Endothelial cell of umbilical vein (primary cell): Measurements from ENCODE around the gene CTIF.

Source experiments
- EZH2 ChIP-seq: IDR thresholded peaks from 2 replicates; pipeline ENCODE4 v1.6.1; 2012; ENCODE audit warnings: borderline replicate concordance, low read depth, mild to moderate bottlenecking, moderate library complexity, low read length, inconsistent platforms; ENCODE audit not compliant: severe bottlenecking
- FOS ChIP-seq: IDR thresholded peaks from 2 replicates; pipeline ENCODE4 v1.6.1; 2011; ENCODE audit warnings: mild to moderate bottlenecking, low read length, moderate library complexity, borderline replicate concordance; ENCODE audit not compliant: insufficient read depth
- GATA2 ChIP-seq: IDR thresholded peaks from 2 replicates; pipeline ENCODE4 v1.7.0; 2011; ENCODE audit warnings: low read depth, mild to moderate bottlenecking, moderate library complexity, mixed read lengths, low read length; ENCODE audit not compliant: insufficient read length, insufficient read depth
- MYC ChIP-seq: IDR thresholded peaks from one replicate; pipeline ENCODE4 v1.6.1; 2011; ENCODE audit warnings: mild to moderate bottlenecking, low read depth, low read length
- POLR2A ChIP-seq: IDR thresholded peaks from 2 replicates; pipeline ENCODE4 v1.6.1; 2012; ENCODE audit warnings: low read depth, mild to moderate bottlenecking, control low read depth, low read length
- POLR2AphosphoS5 ChIP-seq: IDR thresholded peaks from 2 replicates; pipeline ENCODE4 v1.6.1; 2012; ENCODE audit warnings: low read depth, mild to moderate bottlenecking, control low read depth, low read length, moderate library complexity; ENCODE audit not compliant: insufficient read depth
- TF ChIP-seq, protein P1 (sequence below), 2 donors: IDR thresholded peaks; 1 replicate in 1 of 2; 2 replicates in 1 of 2; pipeline ENCODE4 v1.5.1; 2011; ENCODE audit warnings: low read length in 2 of 2, mild to moderate bottlenecking in 2 of 2, moderate library complexity in 2 of 2, control low read depth in 1 of 2, inconsistent platforms in 1 of 2, low read depth in 1 of 2; ENCODE audit not compliant: insufficient read depth in 1 of 2; ENCODE audit errors: extremely low read depth in 1 of 2

GRCh38 chr18:48818329-48819254, 279.8 kb downstream of the CTIF start:
- TF ChIP-seq EZH2 (no peak), POLR2AphosphoS5 (no peak), POLR2A (no peak), MYC (no peak), GATA2 (no peak), FOS (no peak)
- TF ChIP-seq, protein P1, sequence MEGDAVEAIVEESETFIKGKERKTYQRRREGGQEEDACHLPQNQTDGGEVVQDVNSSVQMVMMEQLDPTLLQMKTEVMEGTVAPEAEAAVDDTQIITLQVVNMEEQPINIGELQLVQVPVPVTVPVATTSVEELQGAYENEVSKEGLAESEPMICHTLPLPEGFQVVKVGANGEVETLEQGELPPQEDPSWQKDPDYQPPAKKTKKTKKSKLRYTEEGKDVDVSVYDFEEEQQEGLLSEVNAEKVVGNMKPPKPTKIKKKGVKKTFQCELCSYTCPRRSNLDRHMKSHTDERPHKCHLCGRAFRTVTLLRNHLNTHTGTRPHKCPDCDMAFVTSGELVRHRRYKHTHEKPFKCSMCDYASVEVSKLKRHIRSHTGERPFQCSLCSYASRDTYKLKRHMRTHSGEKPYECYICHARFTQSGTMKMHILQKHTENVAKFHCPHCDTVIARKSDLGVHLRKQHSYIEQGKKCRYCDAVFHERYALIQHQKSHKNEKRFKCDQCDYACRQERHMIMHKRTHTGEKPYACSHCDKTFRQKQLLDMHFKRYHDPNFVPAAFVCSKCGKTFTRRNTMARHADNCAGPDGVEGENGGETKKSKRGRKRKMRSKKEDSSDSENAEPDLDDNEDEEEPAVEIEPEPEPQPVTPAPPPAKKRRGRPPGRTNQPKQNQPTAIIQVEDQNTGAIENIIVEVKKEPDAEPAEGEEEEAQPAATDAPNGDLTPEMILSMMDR (IDR thresholded peaks at IDR 0.05; ENCODE audit: extremely low read depth in 1 of 2, insufficient read depth in 1 of 2, low read depth in 1 of 2, low read length in 2 of 2): no peak
